Fibroblast of villous mesenchyme (primary cell): ENCODE data around the gene FHDC1. TPM values are rescaled to one million over a fixed set of nuclear protein-coding genes. Genes with fewer than 3 reads are reported as not detected.

Source experiments
- DNase-seq: peaks from one replicate; pipeline ENCODE4 v3.0.0-alpha.2; 2010; ENCODE audit warnings: low read depth
- H3K4me3 ChIP-seq: 2 replicates; pipeline ENCODE4 v1.5.1; 2011; ENCODE audit warnings: low read depth, mild to moderate bottlenecking, low read length
- total RNA-seq: library from RNA; depleted of rRNA; stranded (reverse); fragments of >200 nt; gene quantifications from 2 replicates; pipeline ENCODE4 v1.2.3, GENCODE V29; 2012
- TF ChIP-seq, protein P1 (sequence below): IDR thresholded peaks from 2 replicates; pipeline ENCODE4 v1.5.1; 2012; ENCODE audit warnings: low read depth, mild to moderate bottlenecking, low read length; ENCODE audit not compliant: insufficient read depth

Gene FHDC1
- total RNA-seq, 1 donor, result 1.7 TPM

GRCh38 chr4:152956650-152957436, 20.7 kb downstream of the FHDC1 start:
- H3K4me3 ChIP-seq, result no peak overlapping the region
- DNase-seq, result peak; percentile 75
- TF ChIP-seq, protein P1, sequence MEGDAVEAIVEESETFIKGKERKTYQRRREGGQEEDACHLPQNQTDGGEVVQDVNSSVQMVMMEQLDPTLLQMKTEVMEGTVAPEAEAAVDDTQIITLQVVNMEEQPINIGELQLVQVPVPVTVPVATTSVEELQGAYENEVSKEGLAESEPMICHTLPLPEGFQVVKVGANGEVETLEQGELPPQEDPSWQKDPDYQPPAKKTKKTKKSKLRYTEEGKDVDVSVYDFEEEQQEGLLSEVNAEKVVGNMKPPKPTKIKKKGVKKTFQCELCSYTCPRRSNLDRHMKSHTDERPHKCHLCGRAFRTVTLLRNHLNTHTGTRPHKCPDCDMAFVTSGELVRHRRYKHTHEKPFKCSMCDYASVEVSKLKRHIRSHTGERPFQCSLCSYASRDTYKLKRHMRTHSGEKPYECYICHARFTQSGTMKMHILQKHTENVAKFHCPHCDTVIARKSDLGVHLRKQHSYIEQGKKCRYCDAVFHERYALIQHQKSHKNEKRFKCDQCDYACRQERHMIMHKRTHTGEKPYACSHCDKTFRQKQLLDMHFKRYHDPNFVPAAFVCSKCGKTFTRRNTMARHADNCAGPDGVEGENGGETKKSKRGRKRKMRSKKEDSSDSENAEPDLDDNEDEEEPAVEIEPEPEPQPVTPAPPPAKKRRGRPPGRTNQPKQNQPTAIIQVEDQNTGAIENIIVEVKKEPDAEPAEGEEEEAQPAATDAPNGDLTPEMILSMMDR, result no peak

- TF ChIP-seq, protein P1, result peak; percentile 23
- DNase-seq, result peak; percentile 20
- H3K4me3 ChIP-seq, result no peak overlapping the region
These were observed 21.5 kb downstream of the FHDC1 start for GRCh38 chr4:152957437-152958171.

DNA sequence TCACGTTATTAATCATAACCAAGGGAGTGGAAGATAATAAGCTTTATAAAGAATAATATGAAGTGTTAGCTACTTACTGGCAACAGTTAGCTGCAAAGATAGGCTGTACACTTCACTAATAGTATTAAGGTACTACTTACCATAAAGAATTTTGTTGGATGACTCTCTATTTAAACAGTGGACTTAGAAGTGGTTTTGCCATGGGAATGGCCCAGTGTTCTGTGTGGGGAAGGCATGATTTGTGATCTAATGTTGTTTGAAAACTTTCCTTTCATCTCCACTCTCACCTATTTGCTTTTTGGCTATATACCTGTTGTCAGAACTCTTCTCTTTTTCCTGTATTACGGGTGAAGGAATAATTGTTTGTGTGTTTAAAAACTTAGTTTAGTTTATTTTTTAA, 23.0 kb downstream of the FHDC1 start:
- TF ChIP-seq, protein P1, result no peak
- no peak overlapping the region for H3K4me3 ChIP-seq
- no peak for DNase-seq

DNA sequence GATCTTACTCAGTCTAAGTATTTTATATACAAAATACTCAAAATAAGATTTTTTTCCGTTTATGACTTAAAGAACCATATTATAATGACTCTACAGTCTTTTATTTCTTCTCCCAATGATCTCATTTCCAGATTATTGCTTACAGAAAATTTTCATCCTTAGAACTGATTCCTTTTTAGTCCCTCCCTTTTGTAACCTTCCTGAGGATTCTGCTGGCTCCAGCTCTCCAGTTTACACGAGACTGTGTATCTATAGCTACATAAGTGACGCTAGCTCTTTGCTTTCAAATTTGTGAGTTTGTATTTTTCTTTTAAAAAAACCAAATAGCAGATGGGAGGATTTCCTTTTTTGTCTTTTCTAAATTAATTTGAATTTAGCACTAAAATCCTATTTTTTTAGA, 24.0 kb downstream of the FHDC1 start:
- no peak for DNase-seq
- H3K4me3 ChIP-seq, result no peak overlapping the region
- TF ChIP-seq, protein P1, result no peak

DNA sequence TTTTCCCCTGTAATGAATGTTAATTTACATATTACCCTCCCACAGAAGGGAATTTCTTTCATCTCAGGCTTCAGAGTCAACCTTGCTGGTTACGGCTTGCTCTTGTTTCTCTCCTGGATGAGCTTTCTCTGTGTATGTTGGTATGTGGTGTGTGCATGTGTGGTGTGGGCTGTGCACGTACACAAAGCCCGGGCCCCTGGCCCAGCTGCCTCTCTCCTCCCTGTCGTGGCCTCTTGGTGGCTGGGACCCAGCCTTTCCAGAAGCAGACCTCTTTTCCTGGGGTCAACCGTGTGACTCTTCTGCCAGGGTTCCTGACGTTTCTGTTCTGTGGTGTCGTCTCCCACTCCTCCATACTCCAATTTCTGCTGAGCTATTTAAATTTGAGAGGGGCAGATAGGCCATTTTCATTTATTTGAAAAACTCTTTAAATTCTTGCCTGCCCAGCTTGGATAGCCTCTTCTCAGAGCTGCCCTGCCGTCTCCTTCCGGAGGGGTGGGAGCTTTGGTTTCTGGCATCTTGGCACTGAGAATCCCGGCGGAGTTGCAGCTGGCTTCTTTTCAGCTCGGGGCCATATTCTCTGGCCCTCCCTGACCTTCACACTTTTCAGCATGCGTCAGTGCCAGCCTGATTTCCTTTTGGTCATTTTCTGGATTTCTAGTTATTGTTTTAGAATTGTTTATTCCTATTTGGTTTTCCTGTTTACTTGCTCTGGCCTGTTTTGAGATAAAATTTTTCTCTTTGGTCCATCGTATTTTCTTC, 25.1 kb downstream of the FHDC1 start:
- DNase-seq, result no peak
- TF ChIP-seq, protein P1, result no peak
- no peak overlapping the region for H3K4me3 ChIP-seq

GRCh38 chr4:152961773-152962115, 25.6 kb downstream of the FHDC1 start:
- H3K4me3 ChIP-seq, result no peak overlapping the region
- DNase-seq, result peak; percentile 48
- TF ChIP-seq, protein P1, result no peak
